GM12873 (cell line): ENCODE results near the gene ARMC10.

Experiments used
- TF ChIP-seq, protein P1 (sequence below): IDR thresholded peaks from 2 replicates; pipeline ENCODE4 v1.5.1; 2012; ENCODE audit warnings: low read depth, mild to moderate bottlenecking, moderate library complexity, low read length, control low read depth; ENCODE audit not compliant: insufficient read depth; ENCODE audit errors: missing control alignments

Gene ARMC10

DNA sequence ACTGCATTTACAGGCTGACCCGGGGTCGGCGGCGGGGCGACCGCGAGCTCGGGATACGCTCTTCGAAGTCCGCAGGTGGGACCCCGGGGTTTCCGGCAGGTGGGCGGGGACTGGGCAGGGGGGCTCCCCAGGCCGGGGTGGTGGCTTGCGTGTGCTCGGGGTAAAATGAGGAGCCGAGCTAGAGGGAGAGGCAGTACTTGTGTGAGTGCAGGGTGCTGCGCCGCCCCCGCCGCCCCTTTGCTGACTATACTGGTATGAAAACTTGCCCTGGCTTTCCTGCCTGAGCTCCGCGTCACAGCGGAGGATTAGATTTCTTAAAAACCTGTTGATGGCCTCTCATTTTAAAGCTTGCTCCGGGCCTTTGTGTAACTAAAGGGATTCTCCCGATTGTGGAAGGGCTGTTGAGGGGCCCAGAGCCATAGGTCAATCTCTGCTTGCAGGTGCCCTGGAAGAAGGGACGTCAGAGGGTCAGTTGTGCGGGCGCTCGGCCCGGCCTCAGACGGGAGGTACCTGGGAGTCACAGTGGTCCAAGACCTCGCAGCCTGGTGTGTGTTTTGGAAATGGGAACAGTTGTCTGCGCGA, 488 bp downstream of the ARMC10 start:
- TF ChIP-seq, protein P1, sequence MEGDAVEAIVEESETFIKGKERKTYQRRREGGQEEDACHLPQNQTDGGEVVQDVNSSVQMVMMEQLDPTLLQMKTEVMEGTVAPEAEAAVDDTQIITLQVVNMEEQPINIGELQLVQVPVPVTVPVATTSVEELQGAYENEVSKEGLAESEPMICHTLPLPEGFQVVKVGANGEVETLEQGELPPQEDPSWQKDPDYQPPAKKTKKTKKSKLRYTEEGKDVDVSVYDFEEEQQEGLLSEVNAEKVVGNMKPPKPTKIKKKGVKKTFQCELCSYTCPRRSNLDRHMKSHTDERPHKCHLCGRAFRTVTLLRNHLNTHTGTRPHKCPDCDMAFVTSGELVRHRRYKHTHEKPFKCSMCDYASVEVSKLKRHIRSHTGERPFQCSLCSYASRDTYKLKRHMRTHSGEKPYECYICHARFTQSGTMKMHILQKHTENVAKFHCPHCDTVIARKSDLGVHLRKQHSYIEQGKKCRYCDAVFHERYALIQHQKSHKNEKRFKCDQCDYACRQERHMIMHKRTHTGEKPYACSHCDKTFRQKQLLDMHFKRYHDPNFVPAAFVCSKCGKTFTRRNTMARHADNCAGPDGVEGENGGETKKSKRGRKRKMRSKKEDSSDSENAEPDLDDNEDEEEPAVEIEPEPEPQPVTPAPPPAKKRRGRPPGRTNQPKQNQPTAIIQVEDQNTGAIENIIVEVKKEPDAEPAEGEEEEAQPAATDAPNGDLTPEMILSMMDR = no peak

DNA sequence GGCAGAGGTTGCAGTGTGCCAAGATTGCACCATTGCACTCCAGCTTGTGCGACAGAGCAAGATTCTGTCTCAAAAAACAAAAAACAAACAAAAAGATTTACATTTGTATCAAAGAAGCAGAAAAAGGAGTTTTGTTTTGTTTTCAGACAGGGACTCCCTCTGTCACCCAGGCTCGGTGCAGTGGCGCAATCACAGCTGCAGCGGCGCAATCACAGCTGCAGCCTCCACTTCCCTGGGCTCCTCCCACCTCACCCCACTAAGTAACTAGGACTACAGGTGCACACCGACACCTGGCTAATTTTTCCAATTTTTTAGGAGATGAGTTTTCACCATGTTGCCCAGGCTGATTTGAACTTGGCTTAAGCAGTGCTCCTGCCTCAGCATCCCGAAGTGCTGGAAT, 1.8 kb downstream of the ARMC10 start:
- TF ChIP-seq, protein P1 = no peak

DNA sequence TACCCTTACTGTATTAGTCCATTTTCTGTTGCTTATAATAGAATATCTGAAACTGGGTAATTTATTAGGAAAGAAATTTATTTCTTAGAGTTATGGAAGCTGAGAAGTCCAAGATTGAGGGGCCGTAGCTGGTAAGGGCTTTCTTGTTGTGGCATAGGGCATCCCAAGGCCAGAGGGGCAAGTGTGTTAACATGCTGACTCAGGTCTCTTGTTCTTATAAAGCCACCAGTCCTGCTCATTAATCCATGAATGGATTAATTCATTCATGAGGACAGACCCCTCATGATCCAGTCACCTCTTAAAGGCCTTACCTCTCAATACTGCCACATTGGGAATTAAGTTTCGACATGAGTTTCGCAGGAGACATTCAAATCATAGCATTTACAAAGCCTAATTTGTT, 2.4 kb downstream of the ARMC10 start:
- TF ChIP-seq, protein P1 = no peak

DNA sequence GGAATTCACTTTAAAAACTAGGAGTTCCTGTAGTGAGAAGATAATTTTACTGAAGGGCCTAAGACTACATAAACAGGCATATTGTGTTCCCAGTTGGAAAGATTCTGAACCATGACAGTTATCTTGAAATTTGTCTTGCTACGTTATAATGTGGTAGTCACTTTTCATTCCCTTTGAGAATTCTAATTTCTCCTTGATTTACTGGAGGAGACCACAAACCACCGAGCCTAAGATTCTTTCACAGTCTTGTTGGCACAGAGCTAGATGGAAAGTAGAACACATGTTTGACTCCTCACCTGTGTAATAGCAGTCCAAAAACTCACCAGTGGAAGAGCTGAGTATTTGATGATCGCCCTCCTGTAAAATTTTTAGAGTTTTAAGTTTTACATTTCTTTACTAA, 4.9 kb downstream of the ARMC10 start:
- TF ChIP-seq, protein P1 = no peak

DNA sequence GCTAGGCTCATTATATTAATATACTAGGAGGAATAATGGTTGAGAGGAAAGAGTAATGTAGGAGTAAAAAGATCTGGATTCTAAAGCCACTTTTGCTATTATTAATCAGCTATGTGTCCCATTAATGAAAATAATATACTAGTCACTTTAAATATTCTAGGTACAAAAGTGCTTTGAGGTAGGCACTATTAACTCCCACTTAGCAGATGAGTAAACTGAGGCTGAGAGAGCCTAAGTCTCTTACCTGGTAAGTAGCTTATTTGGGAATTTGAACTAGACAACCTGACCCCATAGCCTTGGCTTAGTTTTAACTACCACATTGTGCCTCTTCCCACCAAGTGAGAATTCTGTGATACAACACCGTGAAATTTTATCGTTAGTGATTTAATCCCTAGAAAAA, 6.0 kb downstream of the ARMC10 start:
- TF ChIP-seq, protein P1 = no peak

DNA sequence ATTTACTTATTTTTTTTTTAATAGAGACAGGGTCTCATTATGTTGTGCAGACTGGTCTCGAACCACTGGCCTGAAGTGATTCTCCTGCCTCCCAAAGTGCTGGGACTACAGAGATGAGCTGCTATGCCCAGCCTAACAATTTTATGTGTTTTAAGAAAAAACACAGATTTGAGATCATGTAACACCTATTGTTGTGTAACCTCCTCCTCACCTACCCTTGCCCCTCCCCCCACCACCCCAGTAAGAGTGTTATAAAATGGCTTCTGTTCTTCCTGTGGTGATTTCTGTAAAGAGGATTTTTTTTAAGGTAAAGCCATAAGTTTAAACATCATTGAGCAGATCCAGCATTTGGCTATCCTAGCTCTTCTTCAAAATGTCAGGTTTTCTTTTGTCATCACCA, 7.6 kb downstream of the ARMC10 start:
- TF ChIP-seq, protein P1 = no peak

DNA sequence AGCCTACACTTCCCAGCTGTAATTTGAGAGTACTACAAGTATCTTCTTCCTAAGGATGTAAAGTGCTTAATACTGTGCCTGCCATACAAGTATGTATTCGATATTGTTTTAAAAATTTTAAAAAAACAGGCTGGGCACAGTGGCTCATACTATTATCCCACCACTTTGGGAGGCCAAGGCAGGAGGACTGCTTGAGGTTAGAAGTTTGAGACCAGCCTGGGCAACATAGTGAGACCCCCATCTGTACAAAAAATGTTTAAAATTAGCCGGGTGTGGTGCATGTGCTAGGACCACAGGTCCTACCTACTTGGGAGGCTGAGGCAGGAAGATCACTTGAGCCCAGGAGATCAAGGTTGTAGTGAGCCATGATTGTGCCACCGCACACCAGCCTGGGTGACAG, 8.3 kb downstream of the ARMC10 start:
- TF ChIP-seq, protein P1 = no peak
